Activated naive CD4-positive, alpha-beta T cell treated with anti-CD3 and anti-CD28 coated beads, Interleukin-2, amount 50 U/mL, for 16 hours (primary cell): Measurements from ENCODE around the gene ZNF438.

ENCODE experiments used
- DNase-seq: peaks from one replicate; pipeline ENCODE4 v3.0.0-alpha.2; 2020

Gene ZNF438

GRCh38 chr10:30868611-30869010 is 163.1 kb downstream of the ZNF438 start:
- no peak for DNase-seq

GRCh38 chr10:30866896-30867295 is 164.8 kb downstream of the ZNF438 start:
- DNase-seq: no peak

- no peak for DNase-seq
These were observed 166.3 kb downstream of the ZNF438 start for GRCh38 chr10:30865141-30865926.

- no peak for DNase-seq
These were observed 168.0 kb downstream of the ZNF438 start for GRCh38 chr10:30863516-30864210.

DNA sequence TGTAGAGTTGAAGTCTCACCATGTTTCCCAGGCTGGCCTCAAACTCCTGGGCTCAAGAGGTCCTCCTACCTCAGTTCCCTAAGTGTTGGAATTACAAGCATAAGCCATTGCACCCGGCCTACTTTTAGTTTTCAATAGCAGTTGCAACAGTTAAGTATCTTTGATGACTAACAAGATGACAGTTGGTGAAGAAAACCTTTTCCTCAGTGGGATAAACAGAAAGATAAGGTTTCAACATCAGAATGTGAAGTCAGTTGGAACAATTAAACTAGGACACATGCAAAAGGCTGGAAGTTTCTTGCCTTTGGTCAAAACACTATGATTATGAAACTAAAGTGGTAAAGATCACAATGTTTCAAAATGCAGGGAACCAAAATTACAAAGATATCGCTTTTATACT is 169.2 kb downstream of the ZNF438 start:
- DNase-seq: no peak

DNA sequence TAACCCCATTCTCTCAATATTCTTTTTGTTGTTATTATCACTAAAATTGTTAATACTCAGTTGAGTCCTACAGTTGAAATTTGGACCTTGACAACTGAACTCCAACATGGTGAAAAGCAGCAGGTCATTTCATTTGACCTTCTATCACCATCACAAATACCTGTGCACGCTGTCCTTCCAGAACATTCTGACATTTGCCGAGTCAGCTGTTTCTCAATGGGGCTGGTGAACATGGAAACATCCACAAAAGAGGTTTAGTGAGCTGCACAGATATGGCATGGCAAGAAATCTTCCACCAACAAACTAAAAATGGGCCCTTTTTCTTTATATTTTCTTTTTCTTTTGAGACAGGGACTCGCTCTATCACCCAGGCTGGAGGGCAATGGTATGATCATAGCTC is 169.7 kb downstream of the ZNF438 start:
- no peak for DNase-seq

DNA sequence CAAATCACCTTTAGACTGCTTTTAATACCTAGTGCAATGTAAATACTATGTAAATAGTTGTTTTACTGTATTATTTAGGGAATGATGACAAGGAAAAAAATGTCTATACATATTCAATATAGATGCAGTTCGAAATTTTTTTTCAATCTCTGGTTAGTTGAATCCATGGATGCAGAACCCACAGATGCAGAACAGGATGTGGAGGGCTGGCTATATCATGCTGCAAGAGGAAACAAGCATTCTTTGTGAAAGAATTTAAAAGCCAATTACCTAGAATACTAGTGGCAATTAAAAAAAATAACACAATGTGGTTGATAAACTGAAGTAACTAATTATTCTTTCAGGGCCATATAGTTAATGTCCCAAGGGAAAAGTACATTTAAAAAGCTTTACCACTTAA is 170.4 kb downstream of the ZNF438 start:
- no peak for DNase-seq

DNA sequence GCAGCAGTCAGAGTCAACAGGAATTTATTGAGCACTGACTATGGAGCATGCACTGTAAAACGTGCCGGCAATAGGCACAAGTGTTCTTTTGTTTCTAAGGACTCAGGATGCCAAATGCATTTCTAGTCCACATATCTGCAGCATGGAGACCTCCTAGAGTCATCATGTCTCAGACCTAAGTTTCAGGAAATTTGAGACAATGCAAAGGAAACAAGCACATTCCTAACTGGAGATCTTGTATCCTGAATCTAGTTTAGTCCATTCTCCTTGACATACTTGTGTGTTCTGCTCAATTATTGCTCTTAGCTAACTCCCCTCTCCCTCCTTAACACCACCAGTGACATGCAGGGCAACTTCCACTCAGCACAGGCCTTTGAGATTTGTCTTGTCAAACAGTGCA is 173.2 kb downstream of the ZNF438 start:
- DNase-seq: no peak

GRCh38 chr10:30857803-30858202 is 173.9 kb downstream of the ZNF438 start:
- no peak for DNase-seq

- no peak for DNase-seq
These were observed 176.5 kb downstream of the ZNF438 start for GRCh38 chr10:30855131-30855530.

GRCh38 chr10:30854656-30855055 is 177.0 kb downstream of the ZNF438 start:
- DNase-seq: no peak

DNA sequence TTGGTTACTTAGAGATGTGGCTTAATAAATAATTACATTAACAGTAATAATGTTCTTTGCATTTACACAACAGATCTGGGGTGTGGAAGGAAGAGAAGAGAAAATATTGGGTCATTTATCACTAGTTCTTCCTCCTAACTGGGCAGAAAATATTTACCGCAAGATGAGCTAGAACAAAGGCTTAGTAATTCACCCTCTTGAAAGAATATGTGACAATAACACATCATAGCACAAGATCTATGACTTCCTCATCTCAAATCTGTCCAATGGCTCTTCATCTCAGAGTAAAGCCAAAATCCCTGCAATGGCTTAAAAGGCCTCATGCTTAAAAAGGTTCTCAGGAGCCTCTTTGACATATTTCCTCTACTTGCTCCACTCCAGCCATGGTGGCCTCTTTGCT is 178.6 kb downstream of the ZNF438 start:
- no peak for DNase-seq

GRCh38 chr10:30850776-30851175 is 180.9 kb downstream of the ZNF438 start:
- no peak for DNase-seq

- no peak for DNase-seq
These were observed 182.2 kb downstream of the ZNF438 start for GRCh38 chr10:30849231-30850035.

- no peak for DNase-seq
These were observed 183.2 kb downstream of the ZNF438 start for GRCh38 chr10:30848396-30849032.

DNA sequence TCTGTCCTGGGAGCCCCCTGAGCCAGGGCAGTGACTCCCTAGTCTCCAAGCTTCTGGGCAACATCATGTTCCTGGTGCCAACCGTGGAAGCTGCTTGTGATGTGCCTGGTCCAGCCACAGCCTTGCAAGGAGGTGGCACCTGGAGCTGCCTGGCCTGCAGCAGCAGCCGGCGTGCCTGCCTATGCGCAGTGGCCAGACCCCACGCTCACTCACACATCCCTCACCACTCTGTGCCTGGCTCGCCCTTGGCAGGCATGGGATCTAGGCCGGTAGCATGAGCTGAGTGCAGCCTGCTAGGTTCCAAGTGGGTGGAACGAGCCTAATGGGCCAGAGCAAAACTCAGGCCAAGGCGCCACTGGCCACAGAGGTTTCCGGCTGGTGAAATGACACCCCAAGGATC is 184.0 kb downstream of the ZNF438 start:
- DNase-seq: no peak

GRCh38 chr10:30847199-30847598 is 184.5 kb downstream of the ZNF438 start:
- DNase-seq: no peak

DNA sequence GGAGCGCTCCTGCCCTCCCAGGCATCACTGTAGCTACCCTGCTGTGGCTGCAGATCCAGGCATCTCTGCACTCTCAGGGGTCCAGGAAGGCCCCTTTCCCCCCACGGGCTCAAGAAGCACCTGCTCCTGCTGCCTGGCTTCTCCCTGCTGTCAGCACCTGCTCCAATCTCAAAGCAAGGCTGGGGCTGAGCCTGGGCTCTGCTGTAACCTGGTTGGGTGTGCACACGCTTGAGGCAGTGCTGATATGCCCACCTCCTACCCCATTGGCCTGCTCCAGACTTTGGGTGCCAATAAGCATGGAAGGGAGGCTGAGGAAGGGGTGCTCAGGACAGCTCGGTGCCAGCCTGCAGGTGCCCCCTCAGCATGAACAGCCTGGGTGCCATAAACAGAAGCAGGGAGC is 185.0 kb downstream of the ZNF438 start:
- DNase-seq: no peak

DNA sequence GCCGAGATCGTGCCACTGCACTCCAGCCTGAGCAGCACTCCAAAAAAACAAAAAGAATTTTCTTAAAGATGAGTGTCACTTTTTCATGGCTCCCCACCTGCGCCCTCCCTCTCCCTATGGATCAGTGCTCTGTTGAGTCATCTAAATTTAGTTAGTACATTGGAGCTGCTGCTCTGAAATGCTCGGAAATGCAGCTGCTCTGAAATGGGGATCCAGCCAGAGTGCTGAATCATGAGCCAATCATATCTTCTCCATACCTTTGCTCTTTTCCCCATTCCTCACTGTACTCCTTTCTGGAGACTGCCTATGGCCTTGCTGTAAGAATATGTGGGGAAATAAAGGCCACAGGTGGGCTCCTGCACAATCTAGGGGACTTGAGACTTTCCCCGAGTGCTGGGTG is 188.8 kb downstream of the ZNF438 start:
- no peak for DNase-seq

- no peak for DNase-seq
These were observed 189.5 kb downstream of the ZNF438 start for GRCh38 chr10:30842185-30842584.

DNA sequence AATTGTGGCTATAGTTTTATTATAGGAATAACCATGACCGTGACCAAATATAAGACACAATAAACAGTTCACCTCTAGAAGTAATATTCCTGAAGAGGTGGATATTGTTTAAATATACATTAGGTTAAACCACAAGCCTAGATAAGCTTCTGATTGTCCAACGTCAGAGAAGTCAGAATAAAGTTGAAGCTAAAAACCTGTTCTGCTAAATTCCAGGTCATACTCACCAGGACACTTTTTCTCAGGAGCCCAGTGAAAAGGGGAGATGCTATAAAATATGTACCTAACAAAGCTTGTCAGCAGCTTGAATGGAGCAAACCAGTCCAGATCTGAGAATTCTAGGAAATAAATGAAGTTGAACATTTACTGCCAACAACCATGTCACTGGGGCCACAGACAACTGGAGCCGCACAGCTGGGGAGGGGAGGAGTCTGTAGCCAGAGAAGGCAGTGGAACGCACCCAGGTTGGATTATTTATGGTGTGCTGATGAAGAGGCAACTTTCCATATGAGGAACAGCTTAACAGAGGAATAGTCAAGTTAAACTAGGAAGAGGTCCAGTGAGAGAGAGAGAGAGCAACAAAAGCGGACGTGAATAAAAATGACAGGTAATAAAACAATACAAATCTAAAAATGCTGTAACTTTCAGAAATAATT is 191.1 kb downstream of the ZNF438 start:
- DNase-seq: no peak

GRCh38 chr10:30839652-30840051 is 192.0 kb downstream of the ZNF438 start:
- DNase-seq: no peak

DNA sequence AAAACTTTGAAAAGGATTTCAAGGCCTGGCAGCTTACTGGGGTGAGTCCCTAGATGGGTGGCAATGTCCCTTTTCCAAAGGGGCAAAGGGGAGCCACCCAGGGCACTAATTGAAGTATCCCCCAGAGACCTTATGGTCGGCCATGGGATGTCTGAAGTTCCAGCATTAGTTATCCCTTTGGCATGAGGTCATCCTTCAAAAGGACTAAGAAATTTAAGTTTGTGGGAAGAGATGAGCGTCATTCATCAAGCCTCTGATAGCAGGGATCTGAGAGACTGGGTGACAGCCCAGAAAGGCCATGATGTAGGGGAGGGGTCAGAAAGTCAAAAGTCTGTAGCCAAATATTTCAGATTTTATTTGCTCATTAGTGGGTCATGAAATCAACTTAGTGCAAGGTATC is 195.3 kb downstream of the ZNF438 start:
- DNase-seq: no peak
